Upper lobe of left lung (tissue), 6 donors: ENCODE results near the gene TRIM49. TPM values are rescaled to one million over a fixed set of nuclear protein-coding genes. Genes with fewer than 3 reads are reported as not detected.
"Not testable (repeated sequence)": the region's sequence is repeated elsewhere in the genome, so short reads cannot be mapped to it uniquely, and the experiment has no call there.

Experiments used
- ATAC-seq, 2 donors: fragments of 200-7000 bp; cut with Tn5 transposase; one replicate each; pipeline ENCODE4 v1.9.1; 2022; ENCODE audit warnings: mild to moderate bottlenecking in 2 of 2, moderate library complexity in 2 of 2; ENCODE audit not compliant: low FRiP score in 2 of 2
- DNase-seq, 2 donors: peaks; one replicate each; pipeline ENCODE4 v3.0.0-alpha.2; 2019 to 2020
- H3K27ac ChIP-seq, 4 donors: fragments of 200-600 bp; sonication (generic); one replicate each; pipeline ENCODE4 v1.5.1; 2016 to 2019
- H3K27me3 ChIP-seq, 4 donors: fragments of 200-600 bp; sonication (generic); one replicate each; pipeline ENCODE4 v1.5.1; 2017 to 2019
- H3K36me3 ChIP-seq, 4 donors: fragments of 200-600 bp; sonication (generic); one replicate each; pipeline ENCODE4 v1.5.1; 2016 to 2019
- H3K4me1 ChIP-seq, 4 donors: fragments of 200-600 bp; sonication (generic); one replicate each; pipeline ENCODE4 v1.5.1; 2018 to 2019
- H3K4me3 ChIP-seq, 4 donors: fragments of 200-600 bp; sonication (generic); one replicate each; pipeline ENCODE4 v1.5.1; 2017 to 2019; ENCODE audit warnings: mild to moderate bottlenecking in 2 of 4, moderate library complexity in 1 of 4
- H3K9me3 ChIP-seq, 4 donors: fragments of 200-600 bp; sonication (generic); one replicate each; pipeline ENCODE4 v1.5.1; 2018 to 2019
- WGBS, 2 donors: methylation state at CpG; one replicate each; pipeline ENCODE4 v1.1.5; 2017 to 2018; 5-methylcytosine and 5-hydroxymethylcytosine counted together
- small RNA-seq, 4 donors: library from RNA; depleted of rRNA; stranded (forward); fragments of <200 nt; gene quantifications; one replicate each; pipeline ENCODE3, GENCODE V24; 2016
- total RNA-seq, 6 donors: library from RNA; depleted of rRNA in 4 of 6; stranded (reverse); fragments of >200 nt in 4 of 6; gene quantifications; one replicate each; pipeline versions ENCODE4 v1.1.0 to v1.2.1, GENCODE V29; 2016 to 2021
- donor health status: DM: no; HTN: no; CAD: no; lungs with moderate emphysema.
- donor health status: DM: no; HTN: yes; CAD: no; lungs with severe emphysema.

Gene TRIM49
- not detected for total RNA-seq

- H3K27ac ChIP-seq, ATAC-seq, H3K36me3 ChIP-seq, H3K4me1 ChIP-seq, DNase-seq, H3K4me3 ChIP-seq, H3K27me3 ChIP-seq, H3K9me3 ChIP-seq: not testable (repeated sequence)
- 100% methylated on average over 1 of the region's 2 CpGs for WGBS, 2 donors
Observed at GRCh38 chr11:89808475-89808874, at the start of gene TRIM49. TSS of gene TRIM49 (minus strand) at chr11:89808575. CDS start at chr11:89804469, 4,106 bp downstream.

GRCh38 chr11:89826694-89827093, 18.3 kb upstream of the TRIM49 start:
- not testable (repeated sequence) for H3K9me3 ChIP-seq, H3K27me3 ChIP-seq, ATAC-seq, H3K27ac ChIP-seq, H3K36me3 ChIP-seq, DNase-seq, H3K4me1 ChIP-seq, H3K4me3 ChIP-seq
- WGBS, 2 donors = 51 to 61% methylated on average over 2 of the region's 2 CpGs

- H3K36me3 ChIP-seq, H3K27ac ChIP-seq, H3K27me3 ChIP-seq, DNase-seq, ATAC-seq, H3K9me3 ChIP-seq, H3K4me1 ChIP-seq, H3K4me3 ChIP-seq: not testable (repeated sequence)
- no CpG with 5 or more reads among the region's 3 CpGs for whole genome bisulfite sequencing, 2 donors
Observed at GRCh38 chr11:89820008-89820407, 11.6 kb upstream of the TRIM49 start.

GRCh38 chr11:89813535-89813934, 5.2 kb upstream of the TRIM49 start:
- not testable (repeated sequence) for H3K27ac ChIP-seq, H3K4me3 ChIP-seq, H3K9me3 ChIP-seq, H3K36me3 ChIP-seq, DNase-seq, H3K27me3 ChIP-seq, H3K4me1 ChIP-seq, ATAC-seq
- WGBS, 2 donors = 75 to 81% methylated on average over 5 of the region's 5 CpGs

- 52% methylated on average over 23 of the region's 39 CpGs; no CpG with 5 or more reads in 1 of the 2 donors for WGBS, 2 donors
- H3K27ac ChIP-seq, H3K9me3 ChIP-seq, H3K27me3 ChIP-seq, ATAC-seq, H3K4me1 ChIP-seq, H3K36me3 ChIP-seq, H3K4me3 ChIP-seq: not testable (repeated sequence)
- DNase-seq = peak in 1 of 2 donors; percentile 66
Observed at GRCh38 chr11:89787506-89788063, 20.8 kb downstream of the TRIM49 start.

GRCh38 chr11:89785726-89786125, 22.6 kb downstream of the TRIM49 start:
- not testable (repeated sequence) for H3K27ac ChIP-seq, H3K4me1 ChIP-seq, H3K27me3 ChIP-seq, H3K36me3 ChIP-seq, H3K4me3 ChIP-seq, H3K9me3 ChIP-seq, ATAC-seq
- DNase-seq = peak in 1 of 2 donors; percentile 23
- WGBS, 2 donors = 38 to 48% methylated on average over 4 to 7 of the region's 27 CpGs

- not testable (repeated sequence) for DNase-seq, H3K27me3 ChIP-seq, ATAC-seq, H3K27ac ChIP-seq, H3K4me1 ChIP-seq, H3K36me3 ChIP-seq, H3K4me3 ChIP-seq, H3K9me3 ChIP-seq
Observed at GRCh38 chr11:89750822-89751221, 57.6 kb downstream of the TRIM49 start.

Small RNAs within 50 kb of the gene (small RNA-seq; reads per million reads assigned to genes)
- gene AP003122.3 = 0 reads per million in 4 donors

Other genes starting within 250 kb of the TRIM49 start
- gene TRIM77, start 98.3 kb downstream of the TRIM49 start, total RNA-seq = not detected
- gene TRIM64B, start 69.9 kb upstream of the TRIM49 start, total RNA-seq = not detected
- gene TRIM49D1, start 113.7 kb upstream of the TRIM49 start, total RNA-seq = not detected
- not detected for gene TRIM49D2, start 115.5 kb upstream of the TRIM49 start, total RNA-seq
- gene TRIM64, start 157.5 kb upstream of the TRIM49 start, total RNA-seq = not detected
- not detected for gene TRIM49C, start 222.5 kb upstream of the TRIM49 start, total RNA-seq